Keratinocyte (primary cell): ENCODE results near the gene RPP25L. TPM values are rescaled to one million over a fixed set of nuclear protein-coding genes. Genes with fewer than 3 reads are reported as not detected.

ENCODE experiments used
- DNase-seq: peaks from one replicate; pipeline ENCODE4 v3.0.0-alpha.2; 2011; ENCODE audit warnings: low read depth, missing footprints, low spot score
- FAIRE-seq: peaks from 2 replicates; lab custom pipeline; 2011; peaks lifted over from hg19 to GRCh38; lab: Jason Lieb, UNC
- H2AFZ ChIP-seq: 2 replicates; pipeline ENCODE4 v1.6.0; 2012; ENCODE audit warnings: low read length, control low read depth, inconsistent platforms; ENCODE audit not compliant: control insufficient read depth
- H3K27ac ChIP-seq: 2 replicates; pipeline ENCODE4 v1.5.1; 2011; ENCODE audit warnings: low read length; ENCODE audit not compliant: control insufficient read depth, insufficient read depth
- H3K27me3 ChIP-seq: 3 replicates; pipeline ENCODE4 v1.6.0; 2011; ENCODE audit warnings: low read length; ENCODE audit not compliant: control insufficient read depth, insufficient read depth; ENCODE audit errors: extremely low read depth
- H3K36me3 ChIP-seq, 2 experiments: 2 replicates in 1 of 2; 3 replicates in 1 of 2; pipeline ENCODE4 v1.5.1; 2011; ENCODE audit warnings: low read length in 2 of 2, mild to moderate bottlenecking in 1 of 2; ENCODE audit not compliant: control insufficient read depth in 2 of 2, insufficient read depth in 2 of 2; ENCODE audit errors: extremely low read depth in 1 of 2
- H3K4me1 ChIP-seq: 3 replicates; pipeline ENCODE4 v1.5.1; 2011; ENCODE audit warnings: low read length; ENCODE audit not compliant: control insufficient read depth, insufficient read depth; ENCODE audit errors: extremely low read depth
- H3K4me2 ChIP-seq: 3 replicates; pipeline ENCODE4 v1.6.0; 2011; ENCODE audit warnings: low read depth, low read length; ENCODE audit not compliant: control insufficient read depth, insufficient read depth; ENCODE audit errors: extremely low read depth
- H3K4me3 ChIP-seq, 3 experiments: fragments of 200-600 bp in 1 of 3; sonication (generic) in 1 of 3; 2 replicates in 2 of 3; 3 replicates in 1 of 3; pipeline ENCODE4 v1.5.1; 2011 to 2016; ENCODE audit warnings: low read length in 3 of 3, mild to moderate bottlenecking in 3 of 3, control low read depth in 2 of 3, inconsistent platforms in 1 of 3, low read depth in 1 of 3, mixed read lengths in 1 of 3, mixed run types in 1 of 3, moderate library complexity in 1 of 3; ENCODE audit not compliant: control insufficient read depth in 2 of 3, insufficient read depth in 2 of 3; ENCODE audit errors: extremely low read depth in 1 of 3
- H3K79me2 ChIP-seq: 2 replicates; pipeline ENCODE4 v1.6.0; 2012; ENCODE audit warnings: low read length; ENCODE audit not compliant: control insufficient read depth, insufficient read depth
- H3K9ac ChIP-seq: 3 replicates; pipeline ENCODE4 v1.6.0; 2011; ENCODE audit warnings: low read length; ENCODE audit not compliant: control insufficient read depth, insufficient read depth; ENCODE audit errors: extremely low read depth
- H3K9me1 ChIP-seq: 3 replicates; pipeline ENCODE4 v1.6.0; 2011; ENCODE audit warnings: low read length; ENCODE audit not compliant: control insufficient read depth, insufficient read depth; ENCODE audit errors: extremely low read depth
- H3K9me3 ChIP-seq: 2 replicates; pipeline ENCODE4 v1.5.1; 2012; ENCODE audit warnings: low read depth, low read length; ENCODE audit not compliant: control insufficient read depth
- H4K20me1 ChIP-seq: 3 replicates; pipeline ENCODE4 v1.6.0; 2011; ENCODE audit warnings: low read length; ENCODE audit not compliant: control insufficient read depth, insufficient read depth; ENCODE audit errors: extremely low read depth
- CTCF ChIP-seq, 3 experiments: IDR thresholded peaks in 1 of 3; conservative IDR thresholded peaks in 1 of 3; optimal IDR thresholded peaks in 1 of 3; 2 replicates in 2 of 3; 3 replicates in 1 of 3; pipeline versions ENCODE3 to v1.5.1; 2011; ENCODE audit warnings: low read length in 3 of 3, mild to moderate bottlenecking in 3 of 3, moderate library complexity in 2 of 3, control low read depth in 1 of 3, inconsistent platforms in 1 of 3; ENCODE audit not compliant: insufficient read depth in 2 of 3; ENCODE audit errors: extremely low read depth in 1 of 3
- EZH2 ChIP-seq: IDR thresholded peaks from one replicate; pipeline ENCODE4 v1.6.1; 2012; ENCODE audit warnings: inconsistent platforms, mild to moderate bottlenecking, low read length, moderate library complexity
- dilution Hi-C: fragments of 300-500 bp; cut with MboI; formaldehyde crosslinking; loops from one replicate; pipeline ENCODE4 v1.7.0; 2020; ENCODE audit warnings: low sequenced_read_pairs; ENCODE audit not compliant: extremely low pct_ligation_motif_present
- polyA plus RNA-seq, 5 experiments: library from polyadenylated mRNA; depleted of rRNA in 3 of 5; stranded (reverse) in 3 of 5; stranded (forward) in 1 of 5; unstranded in 1 of 5; fragments of >200 nt; gene quantifications; 1 replicate in 1 of 5; 2 replicates in 3 of 5; 3 replicates in 1 of 5; pipeline versions ENCODE4 v1.2.1 to v1.2.3, GENCODE V29; 2011 to 2012; ENCODE audit warnings: missing spikeins in 2 of 5, low read depth in 1 of 5, low replicate concordance in 1 of 5

RPP25L gene
- polyA plus RNA-seq, 1 donor (not counting 4 experiments of a cell fraction or from before 2014, with no cell fraction given): 23.4 TPM

DNA sequence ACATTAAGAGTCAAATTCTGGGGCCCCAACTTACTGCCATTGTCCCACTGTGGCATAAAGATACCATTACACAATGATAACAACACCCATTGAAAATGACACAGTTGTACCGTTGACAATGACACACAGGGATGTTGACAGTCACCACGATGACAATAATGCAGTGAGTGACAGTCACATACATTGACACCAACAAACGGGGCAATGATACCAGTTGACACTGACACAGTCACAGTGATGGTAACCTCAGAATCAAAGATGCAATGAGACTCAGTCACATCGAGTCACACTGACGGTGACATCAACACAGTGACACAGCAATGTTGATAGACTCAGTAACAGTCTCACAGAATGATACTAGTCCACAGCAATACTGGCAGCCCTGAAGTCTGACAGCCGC, 39.3 kb downstream of the RPP25L start:
- H3K9me1 ChIP-seq: no peaks in the 10 kb centered on the region
- no peaks in the 10 kb centered on the region for H3K79me2 ChIP-seq
- no peak overlapping the region for H3K9ac ChIP-seq
- H3K4me2 ChIP-seq: no peak overlapping the region
- no peaks in the 10 kb centered on the region for H3K9me3 ChIP-seq
- no peak overlapping the region for H3K27ac ChIP-seq
- peak; percentile 9 for FAIRE-seq
- no peak for TF ChIP-seq CTCF (optimal IDR thresholded peaks at IDR 0.05 in 1 of 3, IDR thresholded peaks at IDR 0.05 in 1 of 3, conservative IDR thresholded peaks at IDR 0.05 in 1 of 3; ENCODE audit: extremely low read depth in 1 of 3, insufficient read depth in 2 of 3, low read length in 3 of 3)
- TF ChIP-seq EZH2: no peak
- no peak for DNase-seq
- dilution Hi-C loops: no loop called here
- H3K4me3 ChIP-seq: no peak overlapping the region
- no peak overlapping the region for H2AFZ ChIP-seq
- no peaks in the 10 kb centered on the region for H3K36me3 ChIP-seq
- H3K4me1 ChIP-seq: no peaks in the 10 kb centered on the region
- peaks cover 70% of the 10 kb centered on the region for H3K27me3 ChIP-seq
- H4K20me1 ChIP-seq: no peaks in the 10 kb centered on the region

DNA sequence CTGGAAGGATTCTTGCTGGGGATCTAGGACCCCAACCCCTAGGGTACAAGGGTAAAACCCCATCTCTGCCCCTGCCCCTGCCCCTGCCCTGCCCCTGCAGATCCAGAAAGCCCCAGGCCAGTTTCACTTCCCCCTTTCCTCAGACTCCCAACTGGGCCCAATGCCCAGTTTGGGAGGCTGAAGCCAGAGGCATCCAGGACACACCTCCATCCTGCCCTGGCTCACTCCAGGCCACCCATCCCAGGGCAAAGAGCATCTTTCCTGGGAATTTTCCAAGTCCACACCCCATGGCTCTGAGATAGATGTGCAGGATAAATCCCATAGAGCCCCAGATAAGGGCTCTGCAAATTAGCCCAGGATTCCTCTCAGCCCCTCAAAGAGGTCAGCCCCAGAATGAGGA, 39.8 kb downstream of the RPP25L start:
- H3K9me3 ChIP-seq: no peaks in the 10 kb centered on the region
- no peak overlapping the region for H2AFZ ChIP-seq
- H3K9ac ChIP-seq: no peak overlapping the region
- no peaks in the 10 kb centered on the region for H3K79me2 ChIP-seq
- TF ChIP-seq CTCF (optimal IDR thresholded peaks at IDR 0.05 in 1 of 3, IDR thresholded peaks at IDR 0.05 in 1 of 3, conservative IDR thresholded peaks at IDR 0.05 in 1 of 3; ENCODE audit: extremely low read depth in 1 of 3, insufficient read depth in 2 of 3, low read length in 3 of 3): no peak
- FAIRE-seq (no peak), DNase-seq (no peak)
- no peaks in the 10 kb centered on the region for H3K9me1 ChIP-seq
- H3K4me3 ChIP-seq: no peak overlapping the region
- no peak overlapping the region for H3K27ac ChIP-seq
- no peaks in the 10 kb centered on the region for H4K20me1 ChIP-seq
- dilution Hi-C loops: no loop called here
- H3K4me1 ChIP-seq: no peaks in the 10 kb centered on the region
- H3K36me3 ChIP-seq: no peaks in the 10 kb centered on the region
- peaks cover 70% of the 10 kb centered on the region for H3K27me3 ChIP-seq
- no peak overlapping the region for H3K4me2 ChIP-seq
